ENCODE data around the gene ICA1.

ICA1 gene

DNA sequence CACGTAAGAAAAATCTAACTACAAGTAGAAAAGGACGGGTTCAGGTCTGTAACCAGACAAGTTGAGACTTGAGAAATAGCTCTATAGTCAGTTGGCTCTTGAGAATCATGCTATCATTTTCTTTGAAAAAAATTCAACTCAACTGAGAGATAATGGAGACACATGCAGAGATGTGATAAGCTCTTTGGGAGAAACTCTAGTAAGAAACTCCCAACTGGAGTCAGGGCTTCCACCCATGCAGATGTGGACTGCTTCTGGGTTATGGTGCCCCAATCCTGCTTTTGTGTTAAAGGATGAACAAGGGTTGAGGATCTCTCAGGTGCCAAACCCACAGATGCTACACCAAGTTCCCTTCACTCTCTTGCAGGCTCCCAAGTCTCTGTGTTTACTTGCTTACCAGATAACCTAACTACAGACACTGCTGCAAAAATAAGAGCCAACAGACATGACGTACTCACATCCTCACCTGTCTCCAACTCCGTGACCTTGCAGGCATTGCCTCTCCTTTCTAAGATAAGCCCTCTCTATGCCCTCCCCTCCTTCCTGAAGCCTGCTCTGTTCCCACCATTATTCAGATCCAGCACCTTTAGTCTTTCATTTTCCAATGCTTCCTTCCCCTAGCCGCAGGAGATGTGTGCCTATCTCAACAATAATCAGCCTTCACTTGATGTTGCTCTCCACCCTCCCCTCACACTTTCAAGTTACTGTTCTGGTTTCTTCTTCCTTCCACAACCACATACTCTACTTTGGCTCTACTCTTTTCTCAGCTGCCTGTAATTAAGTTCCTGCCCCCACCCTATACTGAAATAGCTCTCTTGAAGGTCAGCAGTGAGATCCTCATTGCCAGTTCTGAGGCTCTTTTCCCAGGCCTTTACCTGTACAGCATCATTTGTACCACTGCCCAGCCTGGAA lies 130.0 kb downstream of the ICA1 start:
- TF ChIP-seq POLR2AphosphoS5 (IDR thresholded peaks at IDR 0.05; ENCODE audit: borderline replicate concordance, low read depth, low read length) (no peak), EZH2 (IDR thresholded peaks at IDR 0.05) (no peak)
- no peak overlapping the region for H3K4me3 ChIP-seq
- no peaks in the 10 kb centered on the region for H3K36me3 ChIP-seq (ENCODE audit: insufficient read depth, low read length)
- no peak for DNase-seq (ENCODE audit: low read depth, low spot score)
- no peak overlapping the region for H3K27ac ChIP-seq
- no peaks in the 10 kb centered on the region for H3K9me3 ChIP-seq (ENCODE audit: low read depth, low read length)
- H3K9ac ChIP-seq (ENCODE audit: insufficient read length), result no peak overlapping the region

DNA sequence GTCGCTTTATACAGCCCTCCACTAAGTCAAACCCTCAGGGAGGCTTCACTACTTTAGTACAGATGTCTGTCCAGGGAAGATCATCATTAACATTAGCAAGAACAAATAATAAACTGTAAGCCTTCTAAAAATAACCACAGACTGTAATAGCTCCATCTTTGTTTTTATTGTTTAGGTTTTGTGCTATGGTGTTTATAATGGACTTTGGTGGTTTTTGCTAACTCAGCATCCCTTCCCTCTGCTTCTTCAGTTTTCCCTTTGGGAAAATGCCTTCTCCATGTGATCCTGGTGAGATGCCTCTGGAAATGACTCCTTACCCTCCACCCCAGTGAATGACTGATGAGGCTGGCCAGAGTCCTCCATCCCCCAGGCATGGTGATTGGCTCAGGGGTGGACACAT lies 131.3 kb downstream of the ICA1 start:
- no peaks in the 10 kb centered on the region for H3K9me3 ChIP-seq (ENCODE audit: low read depth, low read length)
- H3K36me3 ChIP-seq (ENCODE audit: insufficient read depth, low read length), result no peaks in the 10 kb centered on the region
- H3K4me3 ChIP-seq, result no peak overlapping the region
- H3K9ac ChIP-seq (ENCODE audit: insufficient read length), result no peak overlapping the region
- H3K27ac ChIP-seq, result no peak overlapping the region
- TF ChIP-seq EZH2 (IDR thresholded peaks at IDR 0.05), result no peak
- TF ChIP-seq POLR2AphosphoS5 (IDR thresholded peaks at IDR 0.05; ENCODE audit: borderline replicate concordance, low read depth, low read length), result no peak
- no peak for TF ChIP-seq FOXP2 (optimal IDR thresholded peaks at IDR 0.05; ENCODE audit: control extremely low read depth, extremely low read length, insufficient read depth)
- DNase-seq (ENCODE audit: low read depth, low spot score), result no peak

- TF ChIP-seq EZH2 (IDR thresholded peaks at IDR 0.05), result no peak
- no peak for TF ChIP-seq FOXP2 (optimal IDR thresholded peaks at IDR 0.05; ENCODE audit: control extremely low read depth, extremely low read length, insufficient read depth)
- TF ChIP-seq POLR2AphosphoS5 (IDR thresholded peaks at IDR 0.05; ENCODE audit: borderline replicate concordance, low read depth, low read length), result no peak
- no peak overlapping the region for H3K27ac ChIP-seq
- H3K36me3 ChIP-seq (ENCODE audit: insufficient read depth, low read length), result no peaks in the 10 kb centered on the region
Observed at GRCh38 chr7:8129318-8129659, 132.7 kb downstream of the ICA1 start.

DNA sequence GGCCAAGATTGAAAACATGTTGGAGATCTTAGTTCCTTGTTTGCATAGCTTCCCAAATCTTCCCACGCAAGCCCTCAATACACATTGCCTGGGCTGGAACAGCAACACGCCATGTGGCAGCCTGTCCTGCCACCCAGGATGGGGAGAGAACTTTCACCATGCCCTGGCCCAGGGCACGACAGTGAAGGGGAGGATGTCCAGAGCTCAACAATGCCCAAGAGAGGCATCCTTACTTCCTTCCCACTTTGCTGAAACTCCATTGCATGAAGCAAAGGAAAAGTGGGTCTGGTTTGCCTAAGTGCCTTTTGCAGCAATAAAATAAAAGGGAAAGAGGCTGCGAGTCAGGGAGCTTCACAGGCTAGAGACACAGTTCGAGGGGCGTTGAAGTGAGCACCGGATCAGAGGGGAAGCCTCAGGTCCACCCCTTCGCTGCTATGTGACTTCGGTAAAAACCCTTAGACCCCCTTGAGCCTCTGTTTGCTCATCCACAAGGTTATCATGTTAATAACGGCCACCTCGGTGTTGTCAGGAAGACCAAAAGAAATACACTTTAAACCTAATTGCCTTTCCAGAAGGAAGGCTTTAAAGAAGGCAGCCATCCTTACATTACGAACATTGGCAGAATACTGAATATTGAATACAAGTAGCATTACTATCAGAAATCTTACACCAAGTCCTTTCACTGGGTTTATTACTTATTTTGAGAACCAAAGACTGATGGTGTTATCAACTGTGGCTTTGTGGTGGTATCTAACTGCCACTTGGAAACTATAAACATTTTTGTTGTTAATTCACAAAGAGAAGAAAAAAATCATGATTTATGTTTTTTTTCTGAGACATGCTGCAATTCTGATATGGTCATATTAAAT lies 133.3 kb downstream of the ICA1 start:
- H3K36me3 ChIP-seq (ENCODE audit: insufficient read depth, low read length), result no peaks in the 10 kb centered on the region
- no peak overlapping the region for H3K27ac ChIP-seq
- TF ChIP-seq EZH2 (IDR thresholded peaks at IDR 0.05) (no peak), POLR2AphosphoS5 (IDR thresholded peaks at IDR 0.05; ENCODE audit: borderline replicate concordance, low read depth, low read length) (no peak), FOXP2 (optimal IDR thresholded peaks at IDR 0.05; ENCODE audit: control extremely low read depth, extremely low read length, insufficient read depth) (no peak)
- H3K4me3 ChIP-seq, result no peak overlapping the region
- H3K9me3 ChIP-seq (ENCODE audit: low read depth, low read length), result no peaks in the 10 kb centered on the region
- no peak overlapping the region for H3K9ac ChIP-seq (ENCODE audit: insufficient read length)
- DNase-seq (ENCODE audit: low read depth, low spot score), result no peak

More at GRCh38 chr7:8129318-8129659, 132.7 kb downstream of the ICA1 start:
- no peak for DNase-seq (ENCODE audit: low read depth, low spot score)
- Histone ChIP-seq H3K9me3 (ENCODE audit: low read depth, low read length) (no peaks in the 10 kb centered on the region), H3K9ac (ENCODE audit: insufficient read length) (no peak overlapping the region), H3K4me3 (no peak overlapping the region)

DNA sequence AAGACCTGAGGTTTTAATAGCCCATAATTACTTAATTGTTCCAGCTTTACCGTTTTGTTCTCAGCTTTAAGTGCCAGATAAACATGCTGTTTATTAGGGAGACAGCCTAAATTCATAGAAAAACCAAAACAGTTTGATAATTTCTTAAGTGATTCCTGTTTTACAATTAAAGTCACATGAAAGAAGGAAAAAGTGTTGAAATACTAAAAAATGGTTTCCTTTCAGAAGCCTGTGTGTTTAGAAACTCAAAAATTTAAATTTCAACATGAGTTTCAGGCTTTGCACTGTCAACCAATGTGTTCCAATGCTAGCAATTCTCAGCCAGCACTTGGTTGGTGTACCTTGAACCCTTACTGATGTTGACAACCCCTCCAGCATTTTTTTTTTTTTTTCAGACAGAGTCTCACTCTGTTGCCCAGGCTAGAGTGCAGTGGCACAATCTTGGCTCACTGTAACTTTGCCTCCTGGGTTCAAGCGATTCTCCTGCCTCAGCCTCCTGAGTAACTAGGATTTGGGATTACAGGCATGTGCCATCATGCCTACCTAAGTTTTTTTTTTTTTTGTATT lies 135.3 kb downstream of the ICA1 start:
- TF ChIP-seq EZH2 (IDR thresholded peaks at IDR 0.05) (no peak), POLR2AphosphoS5 (IDR thresholded peaks at IDR 0.05; ENCODE audit: borderline replicate concordance, low read depth, low read length) (no peak), FOXP2 (optimal IDR thresholded peaks at IDR 0.05; ENCODE audit: control extremely low read depth, extremely low read length, insufficient read depth) (no peak)
- Histone ChIP-seq H3K9me3 (ENCODE audit: low read depth, low read length) (no peaks in the 10 kb centered on the region), H3K9ac (ENCODE audit: insufficient read length) (no peak overlapping the region), H3K4me3 (no peak overlapping the region), H3K36me3 (ENCODE audit: insufficient read depth, low read length) (no peaks in the 10 kb centered on the region), H3K27ac (no peak overlapping the region)
- no peak for DNase-seq (ENCODE audit: low read depth, low spot score)

DNA sequence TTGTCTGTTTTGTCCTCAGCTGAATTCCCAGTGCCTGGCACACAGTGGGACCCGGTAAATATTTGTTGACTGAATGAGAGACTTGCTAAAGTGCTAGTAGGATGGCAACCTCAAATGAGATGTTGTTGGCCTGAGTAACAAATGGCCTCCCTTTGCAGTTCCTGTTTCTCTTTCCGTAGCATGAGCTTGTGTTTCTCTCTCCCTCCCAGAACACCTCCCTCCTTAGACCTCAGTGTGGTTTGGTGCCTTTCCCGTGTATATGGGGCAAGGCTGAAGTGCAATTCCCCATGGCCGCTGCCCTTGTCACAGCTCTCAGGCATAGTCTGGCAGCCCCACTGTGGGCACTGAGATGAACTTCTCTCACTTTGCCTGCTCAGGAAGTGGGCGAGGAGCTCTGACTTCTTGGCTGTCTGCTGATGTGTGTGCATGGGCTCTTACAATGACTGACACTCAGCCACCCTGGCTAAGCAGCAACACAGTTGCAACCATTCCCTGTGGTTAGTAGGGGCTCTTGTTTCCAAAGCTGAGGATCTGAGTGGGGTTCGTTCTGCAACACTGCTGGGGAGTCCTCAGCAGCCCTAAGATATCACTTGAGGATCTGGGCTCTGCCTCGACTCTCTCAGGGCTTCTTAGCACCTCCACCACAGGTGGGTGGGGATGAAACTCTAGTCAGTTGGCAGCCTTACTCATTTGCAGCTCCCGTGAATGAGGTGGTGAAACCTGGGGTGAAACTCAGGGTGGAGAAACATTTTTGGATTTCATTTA lies 136.1 kb downstream of the ICA1 start:
- no peaks in the 10 kb centered on the region for H3K9me3 ChIP-seq (ENCODE audit: low read depth, low read length)
- H3K9ac ChIP-seq (ENCODE audit: insufficient read length), result no peak overlapping the region
- TF ChIP-seq FOXP2 (optimal IDR thresholded peaks at IDR 0.05; ENCODE audit: control extremely low read depth, extremely low read length, insufficient read depth) (no peak), POLR2AphosphoS5 (IDR thresholded peaks at IDR 0.05; ENCODE audit: borderline replicate concordance, low read depth, low read length) (no peak), EZH2 (IDR thresholded peaks at IDR 0.05) (no peak)
- H3K27ac ChIP-seq, result no peak overlapping the region
- no peaks in the 10 kb centered on the region for H3K36me3 ChIP-seq (ENCODE audit: insufficient read depth, low read length)
- H3K4me3 ChIP-seq, result no peak overlapping the region
- no peak for DNase-seq (ENCODE audit: low read depth, low spot score)

DNA sequence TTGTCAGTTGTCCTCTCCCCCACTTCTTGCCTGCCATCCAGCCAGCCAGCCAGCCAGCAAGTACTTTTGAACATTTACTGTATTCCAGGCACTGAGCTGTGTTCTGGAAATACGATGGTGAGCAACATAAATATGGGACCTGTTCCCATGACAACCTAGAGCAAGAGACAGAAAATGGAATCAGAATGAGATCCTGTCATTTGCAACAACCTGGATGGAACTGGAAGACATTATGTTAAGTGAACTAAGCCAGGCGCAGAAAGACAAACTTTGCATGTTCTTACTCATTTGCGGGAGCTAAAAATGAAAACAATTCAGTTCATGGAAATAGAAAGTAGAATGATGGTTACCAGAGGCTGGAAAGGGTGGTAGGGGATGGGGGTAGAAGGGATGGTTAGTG lies 140.7 kb downstream of the ICA1 start:
- H3K4me3 ChIP-seq, result no peak overlapping the region
- no peak overlapping the region for H3K27ac ChIP-seq
- H3K36me3 ChIP-seq (ENCODE audit: insufficient read depth, low read length), result no peaks in the 10 kb centered on the region
- H3K9ac ChIP-seq (ENCODE audit: insufficient read length), result no peak overlapping the region
- TF ChIP-seq EZH2 (IDR thresholded peaks at IDR 0.05) (no peak), POLR2AphosphoS5 (IDR thresholded peaks at IDR 0.05; ENCODE audit: borderline replicate concordance, low read depth, low read length) (no peak), FOXP2 (optimal IDR thresholded peaks at IDR 0.05; ENCODE audit: control extremely low read depth, extremely low read length, insufficient read depth) (no peak)
- H3K9me3 ChIP-seq (ENCODE audit: low read depth, low read length), result no peaks in the 10 kb centered on the region
- no peak for DNase-seq (ENCODE audit: low read depth, low spot score)

All from SK-N-MC (cell line).